ENCODE data around the gene RET. TPM values are rescaled to one million over a fixed set of nuclear protein-coding genes. Genes with fewer than 3 reads are reported as not detected.

RET gene
- total and polyA plus RNA-seq, 7 donors, result 1.8 to 6.5 (median 3.9) TPM; not detected in 2

GRCh38 chr10:43042503-43043341, 34.1 kb upstream of the RET start:
- Histone ChIP-seq H3K9me3 (no peaks in the 10 kb centered on the region), H3K27ac (no peak overlapping the region), H3K36me3 (no peaks in the 10 kb centered on the region), H3K27me3 (peaks cover 0 to 3% (median 0%) of the 10 kb centered on the region in 3 donors), H3K4me1 (no peaks in the 10 kb centered on the region), H3K4me3 (no peak overlapping the region)
- TF ChIP-seq CTCF (IDR thresholded peaks at IDR 0.05) (no peak), POLR2AphosphoS5 (IDR thresholded peaks at IDR 0.05) (no peak), POLR2A (IDR thresholded peaks at IDR 0.05) (no peak), EP300 (IDR thresholded peaks at IDR 0.05) (no peak)
- intact Hi-C loops (cut with DNase I), result no loop called here
- 88 to 89% methylated on average over 12 of the region's 12 CpGs for WGBS, 2 donors
- DNase-seq, result peak; percentile 47

- intact Hi-C loops (cut with DNase I), result no loop called here
- peaks cover 0 to 7% (median 0%) of the 10 kb centered on the region in 3 donors for H3K27me3 ChIP-seq
- 86 to 89% methylated on average over 9 of the region's 9 CpGs for WGBS, 2 donors
- DNase-seq, result peak; percentile 44
- no peaks in the 10 kb centered on the region for H3K36me3 ChIP-seq
- H3K27ac ChIP-seq, result no peak overlapping the region
- H3K4me1 ChIP-seq, result no peaks in the 10 kb centered on the region
- TF ChIP-seq POLR2AphosphoS5 (IDR thresholded peaks at IDR 0.05) (no peak), EP300 (IDR thresholded peaks at IDR 0.05) (no peak), POLR2A (IDR thresholded peaks at IDR 0.05) (no peak), CTCF (IDR thresholded peaks at IDR 0.05) (no peak)
- H3K9me3 ChIP-seq, result no peaks in the 10 kb centered on the region
- H3K4me3 ChIP-seq, result no peak overlapping the region
Measured at GRCh38 chr10:43043342-43043772, 33.5 kb upstream of the RET start.

GRCh38 chr10:43043773-43044447, 33.0 kb upstream of the RET start:
- no peaks in the 10 kb centered on the region for H3K9me3 ChIP-seq
- WGBS, 2 donors, result 41 to 68% methylated on average over 9 of the region's 9 CpGs
- H3K4me3 ChIP-seq, result no peak overlapping the region
- H3K27ac ChIP-seq, result no peak overlapping the region
- intact Hi-C loops (cut with DNase I), result no loop called here
- no peaks in the 10 kb centered on the region for H3K4me1 ChIP-seq
- H3K36me3 ChIP-seq, result no peaks in the 10 kb centered on the region
- DNase-seq, result peak; percentile 51
- H3K27me3 ChIP-seq, result peaks cover 0 to 9% (median 0%) of the 10 kb centered on the region in 3 donors
- TF ChIP-seq POLR2A (IDR thresholded peaks at IDR 0.05), result no peak
- TF ChIP-seq CTCF (IDR thresholded peaks at IDR 0.05), result no peak
- no peak for TF ChIP-seq EP300 (IDR thresholded peaks at IDR 0.05)
- no peak for TF ChIP-seq POLR2AphosphoS5 (IDR thresholded peaks at IDR 0.05)

- TF ChIP-seq POLR2A (IDR thresholded peaks at IDR 0.05), result no peak
- no peak for TF ChIP-seq EP300 (IDR thresholded peaks at IDR 0.05)
- no peak for TF ChIP-seq CTCF (IDR thresholded peaks at IDR 0.05)
- no peak for TF ChIP-seq POLR2AphosphoS5 (IDR thresholded peaks at IDR 0.05)
- intact Hi-C loops (cut with DNase I), result no loop called here
- no peak overlapping the region for H3K4me3 ChIP-seq
- H3K36me3 ChIP-seq, result no peaks in the 10 kb centered on the region
- 34 to 63% methylated on average over 10 of the region's 10 CpGs for WGBS, 2 donors
- no peaks in the 10 kb centered on the region for H3K4me1 ChIP-seq
- DNase-seq, result peak; percentile 44
- H3K27ac ChIP-seq, result no peak overlapping the region
- H3K9me3 ChIP-seq, result no peaks in the 10 kb centered on the region
- H3K27me3 ChIP-seq, result peaks cover 0 to 9% (median 0%) of the 10 kb centered on the region in 3 donors
Measured at GRCh38 chr10:43044448-43044921, 32.4 kb upstream of the RET start.

Measured in sigmoid colon (tissue), 7 donors.